Sigmoid colon (tissue), 7 donors: Measurements from ENCODE around the gene CST6. TPM values are rescaled to one million over a fixed set of nuclear protein-coding genes. Genes with fewer than 3 reads are reported as not detected.

ENCODE experiments used
- DNase-seq: peaks from one replicate; pipeline ENCODE4 v3.0.0-alpha.2; 2019
- H3K27ac ChIP-seq, 4 donors: fragments of 200-600 bp; sonication (generic); one replicate each; pipeline ENCODE4 v1.5.1; 2016 to 2019; ENCODE audit warnings: mild to moderate bottlenecking in 1 of 4
- H3K27me3 ChIP-seq, 3 donors: fragments of 200-600 bp; sonication (generic); one replicate each; pipeline ENCODE4 v1.5.1; 2019; ENCODE audit warnings: mild to moderate bottlenecking in 1 of 3
- H3K36me3 ChIP-seq, 4 donors: fragments of 200-600 bp; sonication (generic); one replicate each; pipeline ENCODE4 v1.5.1; 2016 to 2019
- H3K4me1 ChIP-seq, 4 donors: fragments of 200-600 bp; sonication (generic); one replicate each; pipeline ENCODE4 v1.5.1; 2017 to 2019
- H3K4me3 ChIP-seq, 4 donors: fragments of 200-600 bp; sonication (generic); one replicate each; pipeline ENCODE4 v1.5.1; 2017 to 2019; ENCODE audit warnings: mild to moderate bottlenecking in 2 of 4, moderate library complexity in 1 of 4
- H3K9me3 ChIP-seq, 4 donors: fragments of 200-600 bp in 3 of 4; sonication (generic) in 3 of 4; one replicate each; pipeline versions ENCODE4 v1.5.1 to v1.6.1; 2013 to 2019
- EP300 ChIP-seq, 4 donors: sonication (generic); formaldehyde crosslinking; IDR thresholded peaks; one replicate each; pipeline ENCODE4 v1.6.1; 2017; ENCODE audit warnings: antibody characterized with exemption in 4 of 4
- POLR2A ChIP-seq, 2 donors: fragments of 450-650 bp; IDR thresholded peaks; one replicate each; pipeline ENCODE4 v1.6.1; 2016; ENCODE audit warnings: antibody characterized with exemption in 2 of 2, mild to moderate bottlenecking in 2 of 2, moderate library complexity in 2 of 2
- POLR2AphosphoS5 ChIP-seq, 4 donors: sonication (generic); formaldehyde crosslinking; IDR thresholded peaks; one replicate each; pipeline ENCODE4 v1.6.1; 2017; ENCODE audit warnings: antibody characterized with exemption in 4 of 4
- WGBS, 2 donors: extraction: QIAGEN DNeasy Blood & Tissue Kit; methylation state at CpG; one replicate each; pipeline ENCODE4 v1.1.7; 2013; 5-methylcytosine and 5-hydroxymethylcytosine counted together
- intact Hi-C: fragments of 100-400 bp; cut with DNase I; formaldehyde crosslinking; loops from one replicate; pipeline ENCODE4 v1.15.1; 2023
- polyA plus RNA-seq, 3 donors: library from polyadenylated mRNA; stranded (reverse); fragments of 200-250 nt; gene quantifications; one replicate each; pipeline ENCODE4 v1.2.3, GENCODE V29; 2013
- total RNA-seq, 4 donors: library from RNA; depleted of rRNA; stranded (reverse); fragments of >200 nt; gene quantifications; one replicate each; pipeline ENCODE4 v1.1.0, GENCODE V29; 2016
- TF ChIP-seq, protein P1 (sequence below), 4 experiments: fragments of 450-650 bp in 3 of 4; fragments of 200-600 bp in 1 of 4; IDR thresholded peaks; one replicate each; pipeline ENCODE4 v1.5.1; 2016 to 2019; ENCODE audit warnings: antibody characterized with exemption in 4 of 4, mild to moderate bottlenecking in 3 of 4, moderate library complexity in 2 of 4
- donor health status: healthy with polysubstance abuse.
- donor health status: Bipolar disorder and iron deficiency.
- donor health status: healthy.

Gene CST6
- total and polyA plus RNA-seq, 7 donors, result 0.10 to 1.2 TPM; not detected in 5

DNA sequence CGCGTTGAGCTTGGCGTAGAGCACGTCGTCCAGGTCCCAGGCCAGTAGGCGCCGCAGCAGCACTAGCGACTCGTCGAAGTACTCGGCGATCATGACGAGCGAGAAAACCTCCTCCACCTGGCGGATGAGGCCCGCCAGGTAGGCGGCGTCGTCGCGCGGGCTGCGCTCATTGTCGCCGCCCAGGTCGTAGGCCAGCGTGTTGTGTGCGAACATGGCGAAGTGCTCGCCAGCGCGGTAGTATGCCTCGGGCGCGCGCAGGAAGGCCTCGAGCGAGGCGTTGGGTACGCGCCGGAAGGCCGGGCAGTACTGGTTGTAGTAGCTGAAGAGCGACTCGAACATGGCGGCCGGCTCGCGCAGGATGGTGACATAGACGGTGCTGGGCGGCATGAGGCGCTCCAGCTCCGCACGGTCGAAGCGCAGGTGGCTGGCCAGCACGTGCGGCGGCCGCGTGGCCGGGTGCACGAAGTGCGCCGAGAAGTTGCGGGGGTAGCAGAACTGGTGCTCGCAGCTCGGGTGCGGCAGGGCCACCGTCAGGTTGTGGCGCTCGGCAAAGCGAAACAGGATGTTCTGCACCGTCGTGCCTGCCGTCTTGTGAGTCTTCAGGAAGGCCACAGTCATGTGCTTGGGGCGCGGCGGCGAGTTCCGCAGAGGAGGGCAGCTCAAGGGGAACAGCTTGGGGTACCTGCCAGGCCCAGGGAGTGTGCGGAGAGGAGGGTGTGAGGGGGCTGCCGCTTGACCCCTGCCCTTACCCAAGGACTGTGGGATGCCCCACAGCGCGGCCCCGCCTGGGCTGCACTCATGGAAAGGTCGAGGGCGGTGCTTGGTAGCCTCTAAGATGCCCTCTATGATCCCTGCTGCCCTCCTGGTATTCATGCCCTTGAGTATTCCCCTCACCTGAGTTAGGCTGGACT, 31.4 kb downstream of the CST6 start:
- peaks cover 5 to 12% (median 10%) of the 10 kb centered on the region in 3 donors for H3K27me3 ChIP-seq
- TF ChIP-seq POLR2AphosphoS5 (IDR thresholded peaks at IDR 0.05) (no peak), POLR2A (IDR thresholded peaks at IDR 0.05) (no peak), EP300 (IDR thresholded peaks at IDR 0.05) (no peak)
- TF ChIP-seq, protein P1, sequence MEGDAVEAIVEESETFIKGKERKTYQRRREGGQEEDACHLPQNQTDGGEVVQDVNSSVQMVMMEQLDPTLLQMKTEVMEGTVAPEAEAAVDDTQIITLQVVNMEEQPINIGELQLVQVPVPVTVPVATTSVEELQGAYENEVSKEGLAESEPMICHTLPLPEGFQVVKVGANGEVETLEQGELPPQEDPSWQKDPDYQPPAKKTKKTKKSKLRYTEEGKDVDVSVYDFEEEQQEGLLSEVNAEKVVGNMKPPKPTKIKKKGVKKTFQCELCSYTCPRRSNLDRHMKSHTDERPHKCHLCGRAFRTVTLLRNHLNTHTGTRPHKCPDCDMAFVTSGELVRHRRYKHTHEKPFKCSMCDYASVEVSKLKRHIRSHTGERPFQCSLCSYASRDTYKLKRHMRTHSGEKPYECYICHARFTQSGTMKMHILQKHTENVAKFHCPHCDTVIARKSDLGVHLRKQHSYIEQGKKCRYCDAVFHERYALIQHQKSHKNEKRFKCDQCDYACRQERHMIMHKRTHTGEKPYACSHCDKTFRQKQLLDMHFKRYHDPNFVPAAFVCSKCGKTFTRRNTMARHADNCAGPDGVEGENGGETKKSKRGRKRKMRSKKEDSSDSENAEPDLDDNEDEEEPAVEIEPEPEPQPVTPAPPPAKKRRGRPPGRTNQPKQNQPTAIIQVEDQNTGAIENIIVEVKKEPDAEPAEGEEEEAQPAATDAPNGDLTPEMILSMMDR (IDR thresholded peaks at IDR 0.05), result no peak
- H3K9me3 ChIP-seq, result no peaks in the 10 kb centered on the region
- peaks cover 0 to 7% (median 3%) of the 10 kb centered on the region in 4 donors for H3K4me1 ChIP-seq
- WGBS, 2 donors, result 97% methylated on average over 88 of the region's 88 CpGs
- H3K27ac ChIP-seq, result no peak overlapping the region
- intact Hi-C loops, result no loop called here
- H3K4me3 ChIP-seq, result no peak overlapping the region
- H3K36me3 ChIP-seq, result no peaks in the 10 kb centered on the region
- DNase-seq, result no peak

DNA sequence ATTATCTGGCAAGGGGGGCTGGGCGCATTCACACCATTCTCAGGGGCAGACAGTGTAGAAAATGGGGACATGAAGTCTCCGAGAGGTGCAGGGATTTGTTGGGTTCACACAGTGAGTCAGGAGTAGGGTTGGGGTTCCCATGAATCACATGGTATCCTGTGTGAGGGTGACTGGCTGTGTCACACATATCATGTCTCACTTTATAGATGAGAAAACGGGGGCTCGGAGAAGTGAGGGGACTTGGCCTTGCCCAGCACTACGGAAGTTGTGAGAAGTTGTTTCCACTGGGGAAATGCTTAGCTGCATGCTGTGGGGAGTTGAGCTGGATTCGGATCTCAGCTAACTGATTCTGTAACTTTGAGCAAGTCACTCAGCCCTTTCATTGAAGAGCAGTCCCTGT, 32.9 kb downstream of the CST6 start:
- Histone ChIP-seq H3K27ac (peak overlapping the region in 1 of 4 donors; percentile 32), H3K4me3 (no peak overlapping the region), H3K9me3 (no peaks in the 10 kb centered on the region), H3K4me1 (peaks cover 0 to 12% (median 5%) of the 10 kb centered on the region in 4 donors), H3K36me3 (no peaks in the 10 kb centered on the region), H3K27me3 (peaks cover 14 to 26% (median 21%) of the 10 kb centered on the region in 3 donors)
- intact Hi-C loops, result no loop called here
- TF ChIP-seq EP300 (IDR thresholded peaks at IDR 0.05) (no peak), POLR2A (IDR thresholded peaks at IDR 0.05) (no peak), POLR2AphosphoS5 (IDR thresholded peaks at IDR 0.05) (no peak)
- TF ChIP-seq, protein P1 (IDR thresholded peaks at IDR 0.05), result no peak
- no peak for DNase-seq
- 48 to 73% methylated on average over 6 of the region's 6 CpGs for WGBS, 2 donors

DNA sequence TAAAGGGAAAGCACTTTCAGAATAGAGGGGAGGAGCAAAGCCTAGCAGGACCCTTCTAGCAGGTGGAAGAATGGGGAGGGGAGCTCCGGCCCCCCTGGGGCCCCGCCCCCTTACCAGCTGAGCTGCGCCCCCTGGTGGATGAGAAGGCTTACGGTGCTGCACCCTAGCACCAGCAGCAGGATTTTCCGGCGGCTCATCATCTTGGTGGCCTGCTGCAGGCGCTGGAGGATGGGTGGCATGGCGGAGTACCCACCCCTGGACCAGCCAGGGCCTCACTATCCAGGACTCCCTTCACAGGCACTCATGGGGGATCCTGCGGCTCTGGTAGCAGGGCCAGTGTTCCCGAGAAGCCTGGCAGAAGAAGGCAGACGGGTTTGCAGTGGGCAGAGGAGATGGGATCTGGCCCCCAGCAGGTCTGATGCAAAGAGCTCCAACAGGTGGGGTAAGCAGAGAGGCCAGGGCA, 33.4 kb downstream of the CST6 start:
- Histone ChIP-seq H3K27ac (peak overlapping the region in 1 of 4 donors; percentile 32), H3K9me3 (no peaks in the 10 kb centered on the region), H3K4me1 (peaks cover 0 to 12% (median 5%) of the 10 kb centered on the region in 4 donors), H3K27me3 (peaks cover 14 to 26% (median 21%) of the 10 kb centered on the region in 3 donors), H3K4me3 (no peak overlapping the region), H3K36me3 (no peaks in the 10 kb centered on the region)
- 10 to 16% methylated on average over 11 of the region's 11 CpGs for WGBS, 2 donors
- intact Hi-C loops, result no loop called here
- TF ChIP-seq, protein P1 (IDR thresholded peaks at IDR 0.05), result peak; percentile 40 to 89 (median 80)
- TF ChIP-seq POLR2A (IDR thresholded peaks at IDR 0.05) (no peak), EP300 (IDR thresholded peaks at IDR 0.05) (no peak), POLR2AphosphoS5 (IDR thresholded peaks at IDR 0.05) (no peak)
- peak; percentile 82 for DNase-seq

DNA sequence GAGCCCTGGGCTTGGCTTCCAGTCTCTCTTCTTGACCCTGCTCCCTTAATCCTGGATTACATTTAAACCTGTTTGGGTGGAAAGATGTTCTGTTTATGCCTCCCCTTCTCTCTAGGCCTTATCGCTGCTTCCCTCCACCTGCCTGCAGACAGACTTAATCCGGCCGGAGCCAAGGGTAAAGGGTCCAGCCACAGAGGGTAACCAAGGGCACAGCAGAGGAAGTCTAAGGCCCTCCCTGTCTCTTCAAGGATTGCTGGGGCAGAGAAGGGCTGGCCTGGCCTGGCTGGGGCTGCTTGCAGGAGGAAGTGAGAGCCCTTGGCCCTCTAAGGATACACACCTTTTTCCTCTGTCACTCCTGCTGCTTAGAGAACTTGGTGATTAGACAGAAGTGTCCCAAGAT, 35.1 kb downstream of the CST6 start:
- Histone ChIP-seq H3K4me1 (peaks cover 0 to 21% (median 12%) of the 10 kb centered on the region in 4 donors), H3K27ac (peak overlapping the region in 1 of 4 donors; percentile 75), H3K36me3 (no peaks in the 10 kb centered on the region), H3K27me3 (peaks cover 14 to 26% (median 21%) of the 10 kb centered on the region in 3 donors), H3K9me3 (no peaks in the 10 kb centered on the region), H3K4me3 (no peak overlapping the region)
- DNase-seq, result no peak
- intact Hi-C loops, result no loop called here
- 94 to 98% methylated on average over 3 of the region's 3 CpGs for WGBS, 2 donors
- TF ChIP-seq POLR2A (IDR thresholded peaks at IDR 0.05) (no peak), EP300 (IDR thresholded peaks at IDR 0.05) (no peak), POLR2AphosphoS5 (IDR thresholded peaks at IDR 0.05) (no peak)
- TF ChIP-seq, protein P1 (IDR thresholded peaks at IDR 0.05), result no peak
